HepG2 (cell line): ENCODE results near the gene TTF2. TPM values are rescaled to one million over a fixed set of nuclear protein-coding genes. Genes with fewer than 3 reads are reported as not detected.

Experiments
- ATAC-seq: fragments of 200-7000 bp; cut with Tn5 transposase; 3 replicates; pipeline ENCODE4 v1.9.1; 2020; ENCODE audit warnings: mild to moderate bottlenecking, moderate library complexity
- BruUV-seq: library from RNA; stranded (reverse); fragments of 400-500 nt; replicated peaks from 2 replicates; lab custom pipeline; 2021; lab: Mats Ljungman, UMichigan
- CTCF ChIA-PET: fragments of 300-600 bp; formaldehyde crosslinking; extraction: SDS; loops from one replicate; lab custom pipeline; 2021; ENCODE audit warnings: low total read pairs, inconsistent platforms, low intra/inter-chr PET ratio; lab: Yijun Ruan, JAX
- POLR2A ChIA-PET: fragments of 350-600 bp; sonication (Branson Sonifier 250); formaldehyde crosslinking; loops from one replicate; lab custom pipeline; 2020; ENCODE audit warnings: antibody characterized with exemption, inconsistent platforms; lab: Yijun Ruan, JAX
- DNase-seq: peaks from one replicate; pipeline ENCODE4 v3.0.0-alpha.2; 2015; ENCODE audit warnings: low spot score
- FAIRE-seq: peaks from 3 replicates; lab custom pipeline; 2011; peaks lifted over from hg19 to GRCh38; lab: Jason Lieb, UNC
- H2AFZ ChIP-seq: one replicate; pipeline ENCODE4 v1.6.1; 2011; ENCODE audit warnings: low read length, inconsistent platforms
- H3K27ac ChIP-seq: fragments of 300-600 bp; 3 replicates; pipeline ENCODE4 v1.8.0; 2011; ENCODE audit warnings: mixed run types, mild to moderate bottlenecking, mixed read lengths, low read length, inconsistent platforms; ENCODE audit not compliant: insufficient read depth; ENCODE audit errors: extremely low read length
- H3K27me3 ChIP-seq, 2 experiments: fragments of 200-600 bp in 1 of 2; 2 replicates in 1 of 2; 3 replicates in 1 of 2; pipeline versions ENCODE4 v1.6.0 to v1.8.0; 2011; ENCODE audit warnings: low read length in 2 of 2, mild to moderate bottlenecking in 2 of 2, moderate library complexity in 2 of 2, inconsistent platforms in 1 of 2; ENCODE audit not compliant: insufficient read depth in 2 of 2, control insufficient read depth in 1 of 2
- H3K36me3 ChIP-seq, 2 experiments: fragments of 200-600 bp in 1 of 2; replicated peaks in 1 of 2; 2 replicates in 1 of 2; 3 replicates in 1 of 2; pipeline versions ENCODE4 v1.5.1 to v1.8.0; 2011; ENCODE audit warnings: low read length in 2 of 2, inconsistent platforms in 1 of 2; ENCODE audit not compliant: insufficient read depth in 2 of 2, control insufficient read depth in 1 of 2
- H3K4me1 ChIP-seq: 2 replicates; pipeline ENCODE4 v1.5.1; 2012; ENCODE audit warnings: low read length, inconsistent platforms; ENCODE audit not compliant: insufficient read depth
- H3K4me2 ChIP-seq: 2 replicates; pipeline ENCODE4 v1.6.0; 2011; ENCODE audit warnings: low read depth, low read length, inconsistent platforms
- H3K4me3 ChIP-seq, 3 experiments: fragments of 200-600 bp in 1 of 3; sonication (generic), shearing (Covaris generic) in 1 of 3; replicated peaks in 1 of 3; 2 replicates each; pipeline ENCODE4 v1.5.1; 2011 to 2016; ENCODE audit warnings: low read length in 3 of 3, inconsistent platforms in 2 of 3, low read depth in 2 of 3, mild to moderate bottlenecking in 2 of 3, control low read depth in 1 of 3, mixed read lengths in 1 of 3; ENCODE audit not compliant: insufficient read depth in 1 of 3
- H3K79me2 ChIP-seq: one replicate; pipeline ENCODE4 v1.6.1; 2011; ENCODE audit warnings: low read length, inconsistent platforms; ENCODE audit not compliant: insufficient read depth
- H3K9ac ChIP-seq: 2 replicates; pipeline ENCODE4 v1.6.0; 2011; ENCODE audit warnings: mild to moderate bottlenecking, low read depth, low read length, inconsistent platforms; ENCODE audit not compliant: insufficient read depth
- H3K9me3 ChIP-seq: 2 replicates; pipeline ENCODE4 v1.5.1; 2012; ENCODE audit warnings: mild to moderate bottlenecking, low read length
- H4K20me1 ChIP-seq: 2 replicates; pipeline ENCODE4 v1.6.0; 2011; ENCODE audit warnings: inconsistent platforms, mild to moderate bottlenecking, low read length, moderate library complexity; ENCODE audit not compliant: insufficient read depth
- TFDP1 ChIP-seq: IDR thresholded peaks from 2 replicates; pipeline ENCODE4 v1.6.1; 2016; ENCODE audit warnings: missing compliant biosample characterization, missing genetic modification reagents, borderline replicate concordance
- UBTF ChIP-seq: sonication (generic); formaldehyde crosslinking; IDR thresholded peaks from 2 replicates; pipeline ENCODE4 v1.4.0; 2020; ENCODE audit warnings: mild to moderate bottlenecking, missing genetic modification reagents
- ZHX2 ChIP-seq, 2 experiments: sonication (generic) in 1 of 2; formaldehyde crosslinking in 1 of 2; IDR thresholded peaks; 2 replicates each; pipeline versions ENCODE4 v1.6.1 to v1.9.0; 2014 to 2022; ENCODE audit warnings: antibody characterized with exemption in 1 of 2, borderline replicate concordance in 1 of 2, inconsistent platforms in 1 of 2, low read depth in 1 of 2, missing genetic modification reagents in 1 of 2
- ZNF331 ChIP-seq: sonication (generic); formaldehyde crosslinking; IDR thresholded peaks from 2 replicates; pipeline ENCODE4 v1.4.0; 2020; ENCODE audit warnings: missing genetic modification reagents
- WGBS: methylation state at CpG from one replicate; pipeline ENCODE4 v1.1.6; 2017; ENCODE audit warnings: low lambda C conversion rate; 5-methylcytosine and 5-hydroxymethylcytosine counted together
- in situ Hi-C: cut with HindIII; loops from 2 replicates; pipeline ENCODE4 v1.10.0; 2017; ENCODE audit warnings: low pct_unique_long_range_greater_than_20kb; ENCODE audit not compliant: extremely low pct_ligation_motif_present
- intact Hi-C: fragments of 100-400 bp; cut with micrococcal nuclease; formaldehyde crosslinking; loops from one replicate; pipeline ENCODE4 v1.10.0; 2022; ENCODE audit not compliant: unreplicated experiment
- polyA plus RNA-seq, 8 experiments: library from polyadenylated mRNA; depleted of rRNA in 3 of 8; stranded (reverse) in 7 of 8; unstranded in 1 of 8; fragments of >200 nt; fragmentation: Illumina TruSeq in 4 of 8; extraction: Trizol in 4 of 8; gene quantifications; 2 replicates each; pipeline versions ENCODE4 v1.2.1 to v1.2.3, GENCODE V29; 2011 to 2016; ENCODE audit warnings: low read depth in 4 of 8, missing spikeins in 1 of 8, mixed read lengths in 1 of 8; ENCODE audit not compliant: insufficient read depth in 1 of 8
- total RNA-seq, 5 experiments: library from RNA; depleted of rRNA; stranded (reverse); fragments of >200 nt; fragmentation: Illumina TruSeq; extraction: Trizol; gene quantifications; 2 replicates each; pipeline ENCODE4 v1.2.3, GENCODE V29; 2016; ENCODE audit warnings: low read depth in 1 of 5

Gene TTF2
- total and polyA plus RNA-seq, 2 of the 13 experiments (the other 11 are each of a cell fraction or from before 2014, with no cell fraction given), result 12.8 to 48.9 TPM

GRCh38 chr1:117114877-117115276 is 54.8 kb downstream of the TTF2 start (continued):
- TF ChIP-seq ZHX2 (IDR thresholded peaks at IDR 0.05; ENCODE audit: low read depth) (no peak), ZHX2 (CRISPR knock-in tag; IDR thresholded peaks at IDR 0.05; ENCODE audit: borderline replicate concordance) (no peak)
- TF ChIP-seq, all 625 proteins: peak for 0

- Histone ChIP-seq H2AFZ (no peak overlapping the region), H3K4me1 (peaks cover 14% of the 10 kb centered on the region), H4K20me1 (no peaks in the 10 kb centered on the region), H3K79me2 (no peaks in the 10 kb centered on the region), H3K27ac (no peak overlapping the region), H3K9me3 (no peaks in the 10 kb centered on the region), H3K4me2 (no peak overlapping the region), H3K9ac (no peak overlapping the region), H3K4me3 (no peak overlapping the region), H3K27me3 (no peaks in the 10 kb centered on the region), H3K36me3 (peaks cover 0 to 1% of the 10 kb centered on the region in 2 experiments; a peak in 2 of 5 replicates)
- in situ Hi-C loops (no loop called here), intact Hi-C loops (no loop called here)
- FAIRE-seq (no peak), ATAC-seq (no peak), DNase-seq (no peak)
- TF ChIP-seq TFDP1 (CRISPR knock-in tag) (no peak), UBTF (CRISPR knock-in tag) (no peak), ZNF331 (no peak)
- no TSS peak for BruUV-seq
- 93% methylated on average over 13 of the region's 13 CpGs for WGBS
- ChIA-PET CTCF (no interaction called here), POLR2A (no interaction called here)
Observed at GRCh38 chr1:117116090-117116783, 56.1 kb downstream of the TTF2 start.
